GM18907 (cell line): ENCODE measurements around the gene NUCB1.
"Not testable (repeated sequence)": the region's sequence is repeated elsewhere in the genome, so short reads cannot be mapped to it uniquely, and the experiment has no call there.

Experiments used
- ATAC-seq: cut with Tn5 transposase; IDR thresholded peaks from one replicate; pipeline ENCODE4 v1.9.1; 2021; ENCODE audit warnings: mild to moderate bottlenecking, moderate library complexity; ENCODE audit not compliant: unreplicated experiment

NUCB1 gene

DNA sequence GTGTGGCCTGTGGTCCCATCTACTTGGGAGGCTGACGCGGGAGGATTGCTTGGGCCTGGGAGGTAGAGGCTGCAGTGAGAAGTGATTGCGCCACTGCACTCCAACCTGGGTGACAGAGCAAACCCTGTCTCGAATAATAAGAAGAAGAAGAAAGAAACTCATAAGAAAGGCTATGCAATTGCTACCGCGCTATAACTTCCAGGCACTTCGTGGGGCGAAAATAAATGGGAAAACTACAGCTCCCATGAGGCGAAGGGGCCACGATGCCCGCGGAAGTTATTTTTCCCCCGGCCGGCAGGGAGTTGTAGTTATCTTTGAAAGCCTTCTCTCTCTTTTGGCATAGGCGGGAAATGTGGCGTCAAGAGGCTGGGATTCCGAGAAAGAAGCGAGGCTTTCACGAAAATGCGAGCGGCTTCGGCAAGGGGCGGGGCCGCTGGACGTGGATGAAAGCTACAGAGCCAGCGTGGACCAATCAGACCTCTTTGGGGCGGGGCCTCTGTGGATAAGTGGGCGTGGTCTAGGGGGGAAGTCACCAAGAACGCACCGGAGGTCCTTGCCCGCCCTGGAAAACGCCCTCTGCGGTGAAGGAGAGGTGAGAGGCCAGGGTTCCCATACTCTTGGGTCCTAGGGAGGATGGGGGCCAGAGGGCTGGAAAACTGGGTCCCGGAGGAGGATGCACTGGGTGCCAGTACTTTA, at the start of gene NUCB1:
TSS of gene NUCB1 (plus strand) at position 532 of the 696 bp plus-strand sequence. CDS start 485 bp downstream, outside the sequence.
- peak; percentile 74 for ATAC-seq

DNA sequence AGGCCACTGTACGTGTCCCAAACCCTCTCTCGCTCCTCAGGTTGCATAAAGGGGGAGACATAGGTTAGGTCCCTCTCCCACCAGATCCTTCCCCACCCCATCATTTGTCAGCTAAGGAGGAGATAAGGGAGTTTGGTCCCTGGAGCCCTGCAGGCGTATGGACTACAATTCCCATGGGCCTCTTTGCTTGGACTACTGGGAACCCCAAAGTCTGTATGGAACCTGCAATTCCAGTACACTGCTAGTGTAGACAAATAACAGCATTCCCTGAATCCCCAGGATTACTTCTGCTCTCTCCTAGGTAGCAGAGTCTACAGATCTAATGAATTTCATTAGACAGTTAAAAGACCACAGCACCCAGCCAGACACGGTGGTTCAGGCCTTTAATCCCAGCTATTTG, 47.8 kb upstream of the NUCB1 start:
- no peak for ATAC-seq

DNA sequence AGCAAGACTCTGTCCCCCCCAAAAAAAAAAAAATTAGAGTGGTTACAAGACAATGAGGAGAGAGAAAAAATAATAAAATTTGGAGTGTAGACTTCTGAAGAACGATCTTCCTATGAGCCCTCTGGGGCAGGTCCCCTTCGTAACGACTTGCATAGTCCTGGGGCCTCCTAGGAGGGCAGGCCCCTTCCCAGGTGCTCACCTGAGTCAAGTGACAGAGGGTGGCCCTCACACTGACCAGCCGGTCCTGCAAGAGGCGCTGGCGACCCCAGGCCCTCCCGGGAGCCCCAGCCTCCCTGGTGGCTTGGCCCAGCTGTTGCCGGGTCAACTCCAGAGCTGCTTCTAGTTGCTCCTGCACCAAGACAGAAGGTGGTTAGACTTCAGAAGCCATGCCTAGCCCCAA, 46.6 kb upstream of the NUCB1 start:
- no peak for ATAC-seq

GRCh38 chr19:48854103-48854502, 46.0 kb upstream of the NUCB1 start:
- no peak for ATAC-seq

DNA sequence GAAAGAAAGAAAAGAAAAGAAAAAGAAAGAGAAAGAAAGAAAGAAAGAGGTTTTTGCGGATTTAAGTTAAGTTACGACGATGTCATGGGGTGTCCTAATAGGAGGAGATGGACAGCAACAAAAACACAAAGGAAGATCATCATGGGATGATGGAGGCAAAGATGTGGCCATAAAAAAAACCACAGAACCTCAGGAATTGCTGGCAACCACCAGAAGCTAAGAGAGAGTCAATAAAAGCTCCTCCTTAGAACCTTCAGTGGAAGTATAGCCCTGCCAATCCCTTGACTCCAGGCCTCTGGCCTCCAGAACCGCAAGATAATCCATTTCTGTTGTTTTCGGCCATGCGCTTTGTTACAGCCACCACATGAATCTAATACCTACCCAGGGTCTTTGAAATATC, 43.2 kb upstream of the NUCB1 start:
- ATAC-seq = no peak

DNA sequence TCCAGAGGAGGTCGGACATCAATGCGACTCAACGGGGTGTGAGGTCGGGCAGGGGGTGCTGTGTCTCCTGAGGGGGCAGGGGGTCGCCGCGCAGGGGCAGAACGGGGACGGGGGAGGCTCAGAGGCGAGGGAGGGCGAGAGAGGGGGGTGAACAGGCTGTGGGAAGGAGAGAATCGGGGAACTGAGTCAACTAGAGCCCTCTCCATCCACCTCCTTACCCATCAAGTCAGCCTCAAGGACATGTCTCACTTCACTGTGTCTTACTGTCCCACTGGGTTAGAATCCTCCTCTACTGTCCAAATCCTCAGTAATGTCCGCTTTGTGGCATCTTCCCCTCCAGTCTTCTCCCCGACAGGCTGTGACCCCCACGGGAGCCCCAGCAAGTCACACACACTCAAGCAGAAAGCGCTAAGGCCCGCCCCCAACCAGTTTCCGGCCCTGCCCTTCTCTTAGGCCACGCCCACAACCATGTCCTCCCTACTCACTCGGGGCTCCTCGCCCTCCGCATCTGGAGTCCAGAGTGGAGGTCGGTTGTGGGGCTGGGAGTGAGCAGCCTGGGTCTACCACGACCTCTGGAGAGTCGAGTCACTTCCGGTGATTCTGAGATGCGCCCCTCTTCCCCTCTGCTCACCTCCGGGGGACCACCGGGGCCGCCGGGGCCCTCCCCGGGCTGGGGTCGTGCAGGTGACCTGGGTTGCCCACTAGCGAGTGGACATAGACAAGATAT, 41.0 kb upstream of the NUCB1 start:
- no peak for ATAC-seq

DNA sequence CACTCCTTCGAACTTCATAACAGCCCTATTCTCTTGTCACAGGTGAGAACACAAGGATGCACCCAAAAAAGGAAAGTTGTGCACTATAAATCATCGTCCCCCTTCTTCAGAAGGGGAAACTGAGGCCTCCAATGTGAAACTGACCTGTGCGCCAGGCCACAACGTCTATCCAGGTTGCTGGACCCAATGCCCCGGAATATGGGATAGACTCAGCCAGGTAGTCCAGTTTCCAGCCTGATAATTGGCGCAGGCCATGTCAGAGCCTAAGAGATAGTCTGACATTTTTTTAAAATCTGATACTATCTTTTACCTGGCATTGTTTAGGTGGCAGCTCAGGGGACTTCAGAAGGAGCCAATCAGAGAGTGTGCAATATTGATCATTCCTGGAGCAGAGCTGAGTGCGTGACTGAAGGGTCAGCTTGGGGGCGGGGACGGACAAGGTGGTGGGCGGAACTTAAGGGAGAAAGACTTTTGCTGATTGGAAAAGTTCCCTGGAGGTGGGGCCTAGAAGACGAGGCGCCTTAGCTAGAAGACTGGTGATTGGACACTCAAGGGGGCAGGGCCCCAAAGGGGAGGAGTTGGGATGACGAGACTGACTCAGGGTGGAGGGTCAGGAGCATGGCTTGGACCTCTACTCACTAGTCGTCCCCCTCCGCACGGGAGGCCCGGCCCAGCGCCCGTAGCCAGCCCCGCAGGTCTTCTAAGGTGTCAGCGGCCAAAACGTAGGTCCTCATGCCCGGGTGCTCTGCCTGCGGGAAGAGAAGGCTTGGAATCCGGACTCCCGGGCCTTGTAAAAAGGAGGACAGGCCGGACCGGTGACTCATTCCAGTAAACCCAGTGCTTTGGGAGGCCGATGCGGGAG, 40.2 kb upstream of the NUCB1 start:
- ATAC-seq = no peak

DNA sequence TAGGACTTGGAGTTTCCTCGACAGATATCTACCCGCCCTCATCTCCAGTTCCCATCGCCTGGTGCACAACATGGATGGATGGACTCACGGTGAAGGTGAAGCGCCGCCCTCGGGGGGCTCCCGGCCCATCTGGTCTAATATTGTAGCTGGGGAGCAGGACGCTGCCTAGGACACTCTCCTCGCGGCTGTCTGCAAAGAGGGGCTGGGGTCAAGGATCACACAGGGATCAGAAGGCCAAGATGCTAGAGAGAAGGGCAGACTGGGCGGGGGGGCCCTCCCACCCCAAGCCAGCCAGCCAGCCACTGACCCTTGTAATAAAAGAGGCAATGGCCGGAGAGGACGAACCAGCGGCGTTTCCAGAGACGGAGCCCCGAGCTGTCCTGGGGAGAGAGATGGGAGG, 38.8 kb upstream of the NUCB1 start:
- ATAC-seq = no peak

DNA sequence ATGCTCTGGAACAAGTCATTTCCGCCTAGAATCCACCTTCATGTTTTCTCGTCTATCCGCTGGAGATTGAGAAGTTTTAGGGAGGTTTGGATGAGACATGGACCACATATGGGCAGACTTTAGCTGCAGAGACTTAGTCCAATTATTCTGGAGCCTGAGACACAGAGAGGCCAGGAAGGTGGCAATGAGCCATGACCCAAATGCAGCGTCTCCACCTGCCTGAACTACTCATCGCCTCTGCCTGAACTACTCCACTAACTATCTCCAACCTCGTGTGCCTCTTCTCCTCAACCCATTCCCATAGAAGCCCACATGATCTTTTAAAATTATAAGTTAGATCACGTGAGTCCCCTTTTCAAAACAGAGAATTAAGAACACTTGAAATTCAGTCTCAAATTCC, 37.3 kb upstream of the NUCB1 start:
- ATAC-seq = no peak

DNA sequence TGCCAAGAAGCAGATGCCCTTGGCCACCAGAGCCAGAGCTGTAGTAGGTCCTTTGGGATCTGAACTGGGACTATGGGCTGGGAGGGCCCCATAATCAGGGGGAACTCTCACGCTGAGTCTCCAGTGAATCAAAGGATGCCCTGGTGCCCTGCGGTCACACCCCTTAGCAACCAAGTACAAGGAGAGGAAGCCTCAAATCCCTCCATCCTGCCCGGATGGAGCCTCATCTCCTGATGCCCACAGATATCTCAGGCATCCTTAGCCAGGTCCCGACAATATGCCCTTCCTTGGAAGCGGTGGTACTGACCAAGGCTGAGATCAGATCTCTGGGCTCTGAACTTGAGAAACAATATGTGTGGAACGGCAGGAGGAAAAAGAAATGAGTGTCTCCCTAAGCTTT, 33.4 kb upstream of the NUCB1 start:
- ATAC-seq = no peak

GRCh38 chr19:48867123-48867745, 32.9 kb upstream of the NUCB1 start:
- ATAC-seq = no peak

GRCh38 chr19:48867746-48868113, 32.4 kb upstream of the NUCB1 start:
- no peak for ATAC-seq

DNA sequence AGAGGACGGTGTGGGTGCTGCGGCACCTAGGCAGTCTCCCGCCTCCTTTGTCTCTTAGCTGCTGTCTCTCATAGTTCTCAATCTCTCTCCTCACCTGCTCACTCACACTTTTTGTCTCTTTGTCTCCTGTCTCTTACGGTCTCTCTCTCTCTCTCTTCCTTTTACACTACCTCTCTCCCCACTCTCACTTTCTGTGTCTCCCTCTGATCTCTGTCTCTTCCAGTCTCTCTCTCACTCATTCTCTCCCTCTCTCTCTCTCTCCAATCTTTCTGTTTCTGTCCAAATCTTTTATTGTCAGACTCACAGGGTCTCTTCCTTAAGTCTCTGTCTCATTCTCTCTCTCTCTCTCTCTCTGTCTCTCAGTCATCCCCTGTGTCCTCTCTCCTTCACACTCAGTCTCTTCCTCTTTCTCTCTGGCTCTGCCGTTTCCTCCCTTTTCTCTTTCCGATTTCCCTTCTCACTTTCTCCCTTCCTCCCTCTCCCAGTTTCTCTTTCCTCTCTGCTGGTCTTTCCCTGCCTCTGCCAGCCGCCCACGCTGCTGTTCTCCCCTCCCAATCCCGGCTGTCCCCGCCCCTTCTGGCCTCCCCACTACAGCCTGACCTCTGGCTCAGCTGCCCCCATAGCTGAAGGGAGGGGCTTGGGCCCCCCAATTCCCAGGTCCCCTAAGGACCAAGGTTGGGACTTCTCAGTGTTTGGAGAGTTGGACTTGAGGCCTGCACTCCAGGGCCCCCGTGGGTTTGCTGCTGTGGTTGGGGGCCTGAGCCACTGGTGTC, 31.8 kb upstream of the NUCB1 start, which contains the start of gene PLEKHA4:
TSS of gene PLEKHA4 (minus strand) at position 504 of the 773 bp plus-strand sequence. CDS start 997 bp downstream, outside the sequence.
- ATAC-seq = no peak

DNA sequence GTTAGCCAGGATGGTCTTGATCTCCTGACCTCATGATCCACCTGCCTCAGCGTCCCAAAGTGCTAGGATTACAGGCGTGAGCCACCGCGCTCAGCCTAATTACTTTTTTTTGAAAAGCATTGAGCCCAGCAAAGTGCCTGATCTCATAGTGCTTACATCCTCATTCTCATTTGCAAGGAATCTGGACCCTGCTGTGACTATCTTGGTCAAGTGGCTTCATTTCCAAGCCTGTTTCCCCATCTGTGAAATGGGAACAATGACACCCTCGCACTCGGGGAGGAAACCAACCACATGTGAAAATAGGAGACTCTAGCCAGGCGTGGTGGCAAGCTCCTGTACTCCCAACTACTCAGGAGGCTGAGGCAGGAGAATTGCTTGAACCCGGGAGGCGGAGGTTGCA, 30.1 kb upstream of the NUCB1 start:
- no peak for ATAC-seq

DNA sequence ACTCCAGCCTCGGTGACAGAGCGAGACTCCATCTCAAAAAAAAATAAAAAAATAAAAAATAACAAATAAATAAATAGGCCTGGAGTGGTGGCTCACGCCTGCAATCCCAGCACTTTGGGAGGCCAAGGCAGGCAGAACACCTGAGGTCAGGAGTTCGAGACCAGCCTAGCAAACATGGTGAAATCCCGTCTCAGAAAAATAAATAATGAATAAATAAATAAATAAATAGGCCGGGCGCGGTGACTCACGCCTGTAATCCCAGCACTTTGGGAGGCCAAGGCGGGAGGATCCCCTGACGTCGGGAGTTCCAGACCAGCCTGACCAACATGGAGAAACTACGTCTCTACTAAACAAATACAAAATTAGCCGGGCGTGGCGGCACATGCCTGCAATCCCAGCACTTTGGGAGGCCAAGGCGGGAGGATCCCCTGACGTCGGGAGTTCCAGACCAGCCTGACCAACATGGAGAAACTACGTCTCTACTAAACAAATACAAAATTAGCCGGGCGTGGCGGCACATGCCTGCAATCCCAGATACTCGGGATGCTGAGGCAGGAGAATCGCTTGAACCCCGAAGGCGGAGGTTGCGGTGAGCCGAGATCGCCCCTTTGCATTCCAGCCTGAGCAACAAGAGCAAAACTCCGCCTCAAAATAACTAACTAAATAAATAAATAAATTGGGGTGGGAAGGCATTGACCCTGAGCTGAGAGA, 28.5 kb upstream of the NUCB1 start:
- ATAC-seq = not testable (repeated sequence)

- peak; percentile 52 for ATAC-seq
These were observed 27.8 kb upstream of the NUCB1 start, which contains the start of gene PPP1R15A for GRCh38 chr19:48872182-48872883. PPP1R15A (plus strand) TSS chr19:48872421; CDS start chr19:48873234, 813 bp downstream.

DNA sequence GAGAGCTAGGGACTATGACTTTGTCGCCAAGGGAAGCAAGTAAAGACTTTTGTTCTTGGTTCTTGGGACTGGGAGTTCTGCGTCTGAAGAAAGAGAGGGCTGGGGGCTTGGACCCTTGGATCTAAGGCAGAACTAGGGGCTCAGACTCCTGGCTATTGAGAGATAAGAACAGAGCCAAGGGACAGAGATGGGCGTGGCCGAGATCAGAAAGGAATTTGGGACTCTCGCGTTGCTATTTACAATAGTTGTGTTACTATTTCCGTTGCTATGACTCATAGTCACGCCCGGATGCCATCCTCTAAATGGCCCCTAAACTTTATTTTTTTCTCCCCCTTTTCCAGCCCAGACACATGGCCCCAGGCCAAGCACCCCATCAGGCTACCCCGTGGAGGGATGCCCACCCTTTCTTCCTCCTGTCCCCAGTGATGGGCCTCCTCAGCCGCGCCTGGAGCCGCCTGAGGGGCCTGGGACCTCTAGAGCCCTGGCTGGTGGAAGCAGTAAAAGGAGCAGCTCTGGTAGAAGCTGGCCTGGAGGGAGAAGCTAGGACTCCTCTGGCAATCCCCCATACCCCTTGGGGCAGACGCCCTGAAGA, 27.1 kb upstream of the NUCB1 start:
- ATAC-seq = peak; percentile 36

GRCh38 chr19:48873476-48874302, 26.4 kb upstream of the NUCB1 start:
- ATAC-seq = no peak
